Gastroesophageal sphincter (tissue), 4 donors: ENCODE measurements around the gene RGS7BP. TPM values are rescaled to one million over a fixed set of nuclear protein-coding genes. Genes with fewer than 3 reads are reported as not detected.

Source experiments
- ATAC-seq: fragments of 150-250 bp; one replicate; pipeline ENCODE4 v1.9.1; 2016; ENCODE audit warnings: mild to moderate bottlenecking, moderate library complexity
- H3K27ac ChIP-seq, 4 donors: fragments of 200-600 bp; sonication (generic) in 3 of 4; 1 replicate in 3 of 4; 2 replicates in 1 of 4; pipeline ENCODE4 v1.5.1; 2016 to 2019
- H3K27me3 ChIP-seq: fragments of 200-600 bp; sonication (generic); one replicate; pipeline ENCODE4 v1.5.1; 2019
- H3K36me3 ChIP-seq, 2 donors: fragments of 200-600 bp; sonication (generic); one replicate each; pipeline ENCODE4 v1.5.1; 2019; ENCODE audit warnings: control low read depth in 1 of 2
- H3K4me1 ChIP-seq, 3 donors: fragments of 200-600 bp; sonication (generic); 1 replicate in 2 of 3; 2 replicates in 1 of 3; pipeline ENCODE4 v1.5.1; 2016 to 2019; ENCODE audit warnings: control low read depth in 2 of 3
- H3K4me3 ChIP-seq, 2 donors: fragments of 200-600 bp; sonication (generic); one replicate each; pipeline ENCODE4 v1.5.1; 2019; ENCODE audit warnings: mild to moderate bottlenecking in 1 of 2, moderate library complexity in 1 of 2
- H3K9me3 ChIP-seq, 3 donors: fragments of 200-600 bp; sonication (generic); one replicate each; pipeline ENCODE4 v1.5.1; 2017 to 2019; ENCODE audit warnings: control low read depth in 2 of 3
- CTCF ChIP-seq, 4 experiments: fragments of 200-600 bp in 2 of 4; fragments of 450-650 bp in 2 of 4; sonication (generic) in 1 of 4; IDR thresholded peaks; one replicate each; pipeline ENCODE4 v1.5.1; 2017 to 2019; ENCODE audit warnings: antibody characterized with exemption in 4 of 4, mild to moderate bottlenecking in 2 of 4, moderate library complexity in 2 of 4
- EP300 ChIP-seq: sonication (generic); formaldehyde crosslinking; IDR thresholded peaks from one replicate; pipeline ENCODE4 v1.6.1; 2017; ENCODE audit warnings: antibody characterized with exemption, mild to moderate bottlenecking
- POLR2A ChIP-seq, 2 donors: fragments of 450-650 bp; IDR thresholded peaks; one replicate each; pipeline ENCODE4 v1.6.1; 2017; ENCODE audit warnings: antibody characterized with exemption in 2 of 2, mild to moderate bottlenecking in 2 of 2, moderate library complexity in 1 of 2
- POLR2AphosphoS5 ChIP-seq: sonication (generic); formaldehyde crosslinking; IDR thresholded peaks from one replicate; pipeline ENCODE4 v1.6.1; 2017; ENCODE audit warnings: antibody characterized with exemption
- WGBS, 2 donors: methylation state at CpG; one replicate each; pipeline ENCODE4 v1.1.5; 2018; ENCODE audit warnings: low coverage in 1 of 2; 5-methylcytosine and 5-hydroxymethylcytosine counted together
- total RNA-seq, 4 donors: library from RNA; depleted of rRNA; stranded (reverse); fragments of >200 nt; gene quantifications; one replicate each; pipeline ENCODE4 v1.1.0, GENCODE V29; 2016

Gene RGS7BP
- total RNA-seq, 4 donors from 2014 or later = 1.5 to 4.4 (median 3.7) TPM

GRCh38 chr5:64507264-64507605 lies 1.4 kb downstream of the RGS7BP start:
- WGBS, 2 donors = 40% methylated on average over 1 of the region's 6 CpGs; no CpG with 5 or more reads in 1 of the 2 donors
- Histone ChIP-seq H3K36me3 (no peaks in the 10 kb centered on the region), H3K4me1 (peaks cover 0 to 30% (median 5%) of the 10 kb centered on the region in 3 donors), H3K9me3 (no peaks in the 10 kb centered on the region), H3K27ac (no peak overlapping the region), H3K27me3 (peaks cover 15% of the 10 kb centered on the region), H3K4me3 (peak overlapping the region; percentile 13 to 59)
- ATAC-seq = no peak
- TF ChIP-seq POLR2AphosphoS5 (no peak), POLR2A (IDR thresholded peaks at IDR 0.05) (no peak), EP300 (no peak), CTCF (IDR thresholded peaks at IDR 0.05) (no peak)

- no peak for ATAC-seq
- Histone ChIP-seq H3K4me3 (no peak overlapping the region), H3K27me3 (peaks cover 15% of the 10 kb centered on the region), H3K27ac (no peak overlapping the region), H3K9me3 (no peaks in the 10 kb centered on the region), H3K36me3 (no peaks in the 10 kb centered on the region), H3K4me1 (peaks cover 0 to 23% (median 5%) of the 10 kb centered on the region in 3 donors)
- WGBS, 2 donors = 66 to 78% methylated on average over 7 of the region's 7 CpGs
- TF ChIP-seq POLR2A (IDR thresholded peaks at IDR 0.05) (no peak), EP300 (no peak), POLR2AphosphoS5 (no peak), CTCF (IDR thresholded peaks at IDR 0.05) (no peak)
Observed at GRCh38 chr5:64509828-64510227, 4.0 kb downstream of the RGS7BP start.

- Histone ChIP-seq H3K36me3 (no peaks in the 10 kb centered on the region), H3K9me3 (no peaks in the 10 kb centered on the region), H3K27ac (no peak overlapping the region), H3K27me3 (no peaks in the 10 kb centered on the region), H3K4me3 (no peak overlapping the region), H3K4me1 (no peaks in the 10 kb centered on the region)
- WGBS, 2 donors = 80 to 94% methylated on average over 3 to 5 of the region's 5 CpGs
- ATAC-seq = no peak
- TF ChIP-seq POLR2A (IDR thresholded peaks at IDR 0.05) (no peak), POLR2AphosphoS5 (no peak), EP300 (no peak), CTCF (IDR thresholded peaks at IDR 0.05) (no peak)
Observed at GRCh38 chr5:64513492-64513891, 7.7 kb downstream of the RGS7BP start.

GRCh38 chr5:64514612-64515011 lies 8.8 kb downstream of the RGS7BP start:
- H3K27ac ChIP-seq = no peak overlapping the region
- no peak for TF ChIP-seq CTCF (IDR thresholded peaks at IDR 0.05)
- TF ChIP-seq POLR2AphosphoS5 = no peak
- no peak for TF ChIP-seq POLR2A (IDR thresholded peaks at IDR 0.05)
- no peak for TF ChIP-seq EP300
- no peak for ATAC-seq
- no peaks in the 10 kb centered on the region for H3K36me3 ChIP-seq
- H3K4me3 ChIP-seq = no peak overlapping the region
- WGBS, 2 donors = 81 to 83% methylated on average over 1 of the region's 1 CpG
- H3K4me1 ChIP-seq = no peaks in the 10 kb centered on the region
- H3K9me3 ChIP-seq = no peaks in the 10 kb centered on the region
- no peaks in the 10 kb centered on the region for H3K27me3 ChIP-seq

- TF ChIP-seq POLR2A (IDR thresholded peaks at IDR 0.05) = no peak
- no peak for TF ChIP-seq CTCF (IDR thresholded peaks at IDR 0.05)
- no peak for TF ChIP-seq EP300
- no peak for TF ChIP-seq POLR2AphosphoS5
- no peaks in the 10 kb centered on the region for H3K4me1 ChIP-seq
- no peaks in the 10 kb centered on the region for H3K36me3 ChIP-seq
- H3K27ac ChIP-seq = no peak overlapping the region
- ATAC-seq = no peak
- H3K27me3 ChIP-seq = no peaks in the 10 kb centered on the region
- no peaks in the 10 kb centered on the region for H3K9me3 ChIP-seq
- H3K4me3 ChIP-seq = no peak overlapping the region
- WGBS, 2 donors = 83 to 90% methylated on average over 4 of the region's 4 CpGs
Observed at GRCh38 chr5:64516216-64516615, 10.4 kb downstream of the RGS7BP start.
